Renal cortex interstitium (tissue), 3 donors: ENCODE measurements around the gene FBXW11. TPM values are rescaled to one million over a fixed set of nuclear protein-coding genes. Genes with fewer than 3 reads are reported as not detected.

Source experiments
- polyA plus RNA-seq, 3 donors: library from polyadenylated mRNA; unstranded; fragments of 120-200 nt; gene quantifications; one replicate each; pipeline ENCODE4 v1.2.1, GENCODE V29; 2013; ENCODE audit not compliant: insufficient read length in 3 of 3

Gene FBXW11
- polyA plus RNA-seq, 3 donors: 52.0 to 58.2 (median 54.7) TPM

Other genes with a start within 250 kb of the FBXW11 start
- gene SMIM23, start 220.8 kb downstream of the FBXW11 start, polyA plus RNA-seq: not detected
- gene STK10, start 181.6 kb upstream of the FBXW11 start, polyA plus RNA-seq: 10 to 100 TPM; 12.7 to 22.4 (median 15.7) TPM
- not detected for gene EFCAB9, start 187.5 kb upstream of the FBXW11 start, polyA plus RNA-seq